Measurements from ENCODE around the gene ZNF417. TPM values are rescaled to one million over a fixed set of nuclear protein-coding genes. Genes with fewer than 3 reads are reported as not detected.

The ZNF417 gene
- total RNA-seq (ENCODE audit: low replicate concordance) = 18.7 and 22.5 TPM in 2 replicates

DNA sequence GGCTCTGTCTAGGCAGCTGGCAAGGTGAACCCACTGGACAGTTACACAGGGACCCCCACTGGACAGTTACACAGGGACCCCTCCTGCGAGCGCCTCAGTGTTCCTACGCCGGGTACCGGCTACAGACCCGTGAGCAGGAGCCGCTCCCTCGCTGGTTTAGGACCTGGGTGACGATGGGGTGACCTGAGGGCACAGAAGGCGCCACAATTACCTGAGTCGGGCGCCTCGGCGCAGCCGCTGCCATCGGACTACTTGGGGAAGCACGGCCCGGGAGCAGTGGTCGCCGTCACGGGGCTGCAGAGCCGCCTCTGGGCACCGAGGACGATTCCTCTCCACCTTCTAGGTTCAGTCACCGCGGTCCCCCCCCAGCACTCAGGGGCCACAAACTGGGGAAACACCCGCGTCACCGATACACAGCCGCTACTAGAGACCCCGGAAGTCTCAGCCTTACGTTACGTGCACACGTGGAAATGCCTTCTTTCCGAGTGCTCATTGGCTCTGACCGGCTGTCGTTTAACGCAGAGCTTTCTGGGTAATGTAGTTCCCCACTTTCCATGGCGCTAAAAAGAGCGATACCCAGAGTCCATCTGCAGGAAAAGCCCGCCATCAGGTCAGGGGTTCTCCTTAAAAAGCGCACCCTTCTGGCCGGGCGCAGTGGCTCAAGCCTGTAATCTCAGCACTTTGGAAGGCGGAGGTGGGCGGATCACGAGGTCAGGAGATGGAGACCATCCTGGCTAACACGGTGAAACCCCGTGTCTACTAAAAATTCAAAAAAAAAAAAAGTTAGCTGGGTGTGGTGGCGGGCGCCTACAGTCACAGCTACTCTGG lies at the start of gene ZNF417:
Gene ZNF417 (minus strand): TSS at position 425 of the 828 bp plus-strand sequence. CDS start 181 bp downstream, at position 244.

DNA sequence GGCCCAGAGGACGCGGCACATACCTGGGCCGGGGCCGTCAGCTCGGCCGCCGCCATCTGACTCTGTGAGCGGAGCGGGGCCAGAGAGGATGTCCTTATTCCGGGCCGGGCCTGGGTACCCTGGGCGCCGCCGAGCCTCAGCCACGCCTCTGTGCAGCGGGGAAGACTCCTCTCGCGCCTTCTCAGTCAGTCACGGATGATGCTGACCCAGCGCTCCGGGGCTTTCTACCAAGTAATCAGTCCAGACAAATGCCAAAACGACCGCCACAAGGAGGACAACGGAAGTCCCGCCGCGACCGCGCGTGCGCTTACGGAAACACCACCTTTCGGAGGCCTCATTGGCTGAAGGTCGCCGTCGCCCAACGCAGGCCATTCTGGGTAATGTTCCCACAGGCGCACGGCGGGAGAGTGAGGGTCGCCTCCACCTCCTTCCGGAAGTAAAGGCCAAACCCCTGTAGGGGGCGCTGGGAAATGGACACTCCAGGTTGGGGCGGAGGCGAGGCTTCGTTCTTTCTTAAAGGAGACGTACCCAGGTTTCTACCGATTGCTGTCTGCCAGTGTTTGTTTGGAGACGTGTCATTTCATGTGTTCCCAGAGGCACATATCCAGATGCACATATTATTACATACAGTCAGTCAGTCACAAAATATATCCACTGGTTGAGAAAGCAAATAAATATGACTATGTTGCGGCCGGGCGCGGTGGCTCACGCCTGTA lies 31.2 kb upstream of the ZNF417 start, which contains the start of gene ZNF256:
Gene ZNF256 (minus strand): TSS at position 288 of the 716 bp plus-strand sequence. CDS start 232 bp downstream, at position 56.

GRCh38 chr19:57934820-57935665 lies 18.7 kb upstream of the ZNF417 start, which contains the start of gene ZNF418:
ZNF418 (minus strand) TSS chr19:57935402; CDS start chr19:57933822, 1,580 bp downstream.

DNA sequence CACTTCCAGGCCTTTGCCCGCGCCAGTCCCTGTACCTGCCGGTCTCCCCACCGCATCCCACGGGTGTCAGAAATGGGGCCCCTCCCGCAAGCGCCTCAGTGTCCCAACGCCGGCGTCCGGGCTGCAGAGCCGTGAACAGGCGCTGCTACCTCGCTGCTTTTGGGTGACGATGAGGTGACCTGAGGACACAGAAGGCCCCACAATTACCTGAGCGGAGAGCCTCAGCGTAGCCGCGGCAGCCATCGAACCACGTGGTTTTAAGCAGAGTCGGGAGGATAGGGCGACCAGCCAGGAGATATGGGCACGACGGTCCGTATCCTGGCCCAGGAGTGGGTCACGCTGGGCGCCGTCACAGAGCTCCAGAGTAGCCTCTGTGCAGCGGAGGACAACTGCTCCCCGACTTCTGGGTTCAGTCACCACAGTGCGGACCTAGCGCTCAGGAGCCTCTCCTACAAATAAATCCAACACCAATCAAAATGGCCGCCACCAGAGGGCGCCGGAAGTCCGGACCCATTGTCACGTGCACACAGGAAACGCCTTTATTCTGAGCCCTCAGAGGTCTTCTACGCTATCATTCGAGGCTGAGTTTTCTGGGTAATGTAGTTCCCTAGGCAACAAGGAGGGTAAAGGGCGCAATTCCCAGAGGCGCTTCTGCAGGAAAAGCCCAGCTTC lies 27.7 kb downstream of the ZNF417 start, which contains the start of gene ZNF814:
Gene ZNF814 (minus strand): TSS at position 478 of the 672 bp plus-strand sequence. CDS start 235 bp downstream, at position 243.

Other genes starting within 250 kb of the ZNF417 start
- gene ZSCAN4, start 247.7 kb downstream of the ZNF417 start, total RNA-seq (ENCODE audit: low replicate concordance) = not detected in 2 replicates
- 4.0 and 7.0 TPM in 2 replicates for gene ZNF551, start 234.6 kb downstream of the ZNF417 start, total RNA-seq (ENCODE audit: low replicate concordance)
- 4.4 and 4.9 TPM in 2 replicates for gene ZNF154, start 207.4 kb downstream of the ZNF417 start, total RNA-seq (ENCODE audit: low replicate concordance)
- gene ZNF671, start 189.0 kb downstream of the ZNF417 start, total RNA-seq (ENCODE audit: low replicate concordance) = 9.6 and 11.1 TPM in 2 replicates
- 11.8 and 17.5 TPM in 2 replicates for gene ZNF776, start 169.8 kb downstream of the ZNF417 start, total RNA-seq (ENCODE audit: low replicate concordance)
- 12.6 and 15.9 TPM in 2 replicates for gene ZNF586, start 146.9 kb downstream of the ZNF417 start, total RNA-seq (ENCODE audit: low replicate concordance)
- 3.4 and 3.7 TPM in 2 replicates for gene ZNF552, start 101.7 kb downstream of the ZNF417 start, total RNA-seq (ENCODE audit: low replicate concordance)
- 13.1 and 17.8 TPM in 2 replicates for gene ZNF587B, start 86.3 kb downstream of the ZNF417 start, total RNA-seq (ENCODE audit: low replicate concordance)
- 16.4 and 25.2 TPM in 2 replicates for gene ZNF587, start 66.7 kb downstream of the ZNF417 start, total RNA-seq (ENCODE audit: low replicate concordance)
- 7.5 and 7.7 TPM in 2 replicates for gene ZNF814, start 27.6 kb downstream of the ZNF417 start, total RNA-seq (ENCODE audit: low replicate concordance)
- 5.1 and 12.8 TPM in 2 replicates for gene ZNF418, start 18.8 kb upstream of the ZNF417 start, total RNA-seq (ENCODE audit: low replicate concordance)
- 4.3 and 6.0 TPM in 2 replicates for gene ZNF256, start 31.1 kb upstream of the ZNF417 start, total RNA-seq (ENCODE audit: low replicate concordance)
- gene C19orf18, start 57.9 kb upstream of the ZNF417 start, total RNA-seq (ENCODE audit: low replicate concordance) = 0.23 TPM in 2 replicates
- 7.4 and 12.3 TPM in 2 replicates for gene ZNF606, start 86.2 kb upstream of the ZNF417 start, total RNA-seq (ENCODE audit: low replicate concordance)
- gene ZSCAN1, start 117.4 kb upstream of the ZNF417 start, total RNA-seq (ENCODE audit: low replicate concordance) = 0.23 TPM in 1 of 2 replicates, not detected in the other
- gene ZNF135, start 142.7 kb upstream of the ZNF417 start, total RNA-seq (ENCODE audit: low replicate concordance) = 3.6 and 3.9 TPM in 2 replicates
- 12.3 and 26.2 TPM in 2 replicates for gene ZSCAN18, start 181.6 kb upstream of the ZNF417 start, total RNA-seq (ENCODE audit: low replicate concordance)
- gene ZNF329, start 234.2 kb upstream of the ZNF417 start, total RNA-seq (ENCODE audit: low replicate concordance) = 9.7 and 12.7 TPM in 2 replicates

Data from smooth muscle cell of the coronary artery (primary cell).